ENCODE measurements around the gene CNTNAP2. TPM values are rescaled to one million over a fixed set of nuclear protein-coding genes. Genes with fewer than 3 reads are reported as not detected.

CNTNAP2 gene
- total and polyA plus RNA-seq, 9 of the 15 experiments (the other 6 are each of a cell fraction or from before 2014, with no cell fraction given) = 0.04 to 0.62 (median 0.09) TPM; not detected in 4

DNA sequence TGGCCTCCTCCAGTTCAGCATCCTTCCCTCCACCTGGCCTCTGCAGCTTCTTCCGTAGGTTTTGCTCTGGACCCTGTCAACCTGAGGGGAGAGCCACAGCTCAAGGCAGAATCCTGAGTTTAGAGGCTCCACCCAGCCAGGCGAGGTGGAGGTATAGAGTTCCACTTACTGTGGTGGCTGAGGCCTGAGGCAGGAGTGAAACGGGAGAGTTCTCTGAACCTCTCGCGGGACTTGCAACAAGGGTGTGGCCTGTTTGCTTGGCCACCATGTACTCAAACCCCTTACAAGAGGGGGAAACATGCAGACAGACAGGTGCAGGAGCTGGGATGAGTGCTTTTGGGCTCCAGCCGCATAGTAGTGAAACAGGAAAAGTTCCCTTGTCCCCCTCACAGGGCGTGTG is 2320.0 kb downstream of the CNTNAP2 start:
- no peak overlapping the region for H3K4me2 ChIP-seq (ENCODE audit: insufficient read depth, low read length)
- ChIA-PET CTCF (ENCODE audit: low intra/inter-chr PET ratio) (no interaction called here), POLR2A (no interaction called here)
- no peaks in the 10 kb centered on the region for H3K36me3 ChIP-seq (ENCODE audit: control insufficient read depth, insufficient read depth, low read length)
- no peaks in the 10 kb centered on the region for H3K79me2 ChIP-seq (ENCODE audit: control insufficient read depth, insufficient read depth, low read length)
- peak; percentile 78 for ATAC-seq
- peaks cover 8 to 26% of the 10 kb centered on the region in 2 experiments; a peak in 4 of 5 replicates for H3K27me3 ChIP-seq (ENCODE audit: control insufficient read depth in 2 of 2, insufficient read depth in 2 of 2, low read length in 2 of 2)
- no peaks in the 10 kb centered on the region for H3K9me1 ChIP-seq (ENCODE audit: control insufficient read depth, insufficient read depth, low read length)
- TF ChIP-seq HMG20B (CRISPR knock-in tag; IDR thresholded peaks at IDR 0.05) = no peak
- TF ChIP-seq CHD2 (IDR thresholded peaks at IDR 0.05; ENCODE audit: low read depth, low read length) = peak; percentile 41; the same call in 1 of the 2 replicates
- no peak for TF ChIP-seq ZNF121 (CRISPR knock-in tag; conservative IDR thresholded peaks at IDR 0.05)
- TF ChIP-seq, protein P1, sequence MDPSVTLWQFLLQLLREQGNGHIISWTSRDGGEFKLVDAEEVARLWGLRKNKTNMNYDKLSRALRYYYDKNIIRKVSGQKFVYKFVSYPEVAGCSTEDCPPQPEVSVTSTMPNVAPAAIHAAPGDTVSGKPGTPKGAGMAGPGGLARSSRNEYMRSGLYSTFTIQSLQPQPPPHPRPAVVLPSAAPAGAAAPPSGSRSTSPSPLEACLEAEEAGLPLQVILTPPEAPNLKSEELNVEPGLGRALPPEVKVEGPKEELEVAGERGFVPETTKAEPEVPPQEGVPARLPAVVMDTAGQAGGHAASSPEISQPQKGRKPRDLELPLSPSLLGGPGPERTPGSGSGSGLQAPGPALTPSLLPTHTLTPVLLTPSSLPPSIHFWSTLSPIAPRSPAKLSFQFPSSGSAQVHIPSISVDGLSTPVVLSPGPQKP (CRISPR knock-in tag; IDR thresholded peaks at IDR 0.05) = no peak
- TF ChIP-seq RFX7 (CRISPR knock-in tag; IDR thresholded peaks at IDR 0.05) = no peak
- TF ChIP-seq ZNF224 (CRISPR knock-in tag; IDR thresholded peaks at IDR 0.05) = no peak
- no peaks in the 10 kb centered on the region for H4K20me1 ChIP-seq (replicated peaks; ENCODE audit: control insufficient read depth, insufficient read depth, low read length)
- no peak overlapping the region for H3K27ac ChIP-seq (ENCODE audit: extremely low read depth, low read depth, low read length)
- intact Hi-C loops (cut with micrococcal nuclease) (no loop called here), in situ Hi-C loops (cut with MboI) (no loop called here)
- no peaks in the 10 kb centered on the region for H3K4me1 ChIP-seq (replicated peaks in 1 of 2; ENCODE audit: control insufficient read depth in 2 of 2, insufficient read depth in 2 of 2, low read length in 2 of 2)
- FAIRE-seq = no peak
- no TSS peak for BruUV-seq (replicated peaks)
- no peak overlapping the region for H3K9ac ChIP-seq (ENCODE audit: insufficient read depth in 1 of 2, low read depth in 2 of 2, low read length in 2 of 2)
- no peak for DNase-seq (ENCODE audit: extremely low read depth in 1 of 4, low spot score in 3 of 4)
- WGBS (ENCODE audit: insufficient coverage, low coverage, missing lambda C conversion rate) = 0% methylated on average over 7 of the region's 7 CpGs
- no peaks in the 10 kb centered on the region for H3K9me3 ChIP-seq (replicated peaks; ENCODE audit: control insufficient read depth, insufficient read depth, low read depth, low read length)
- no peak overlapping the region for H3K4me3 ChIP-seq
- H2AFZ ChIP-seq (ENCODE audit: low read depth, low read length) = no peak overlapping the region

DNA sequence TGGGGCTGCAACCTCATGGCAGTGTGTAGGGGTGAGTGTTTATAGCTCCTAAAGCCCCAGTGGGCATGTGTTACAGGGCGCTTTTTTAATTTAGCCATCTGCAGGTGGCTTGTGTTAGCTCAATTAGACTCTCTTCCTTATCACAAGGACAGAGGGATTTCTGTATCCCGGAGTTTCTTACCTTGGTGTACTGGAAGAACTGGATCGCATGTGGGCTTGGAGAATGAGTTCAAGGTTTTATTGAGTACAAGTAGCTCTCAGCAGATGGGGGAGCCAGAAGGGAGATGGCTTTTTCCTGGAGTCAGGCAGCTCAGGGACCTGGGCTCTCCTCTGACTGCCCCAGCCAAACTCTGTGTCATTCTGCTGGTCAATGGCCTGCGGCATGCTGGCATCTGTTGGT is 2320.4 kb downstream of the CNTNAP2 start:
- intact Hi-C loops (cut with micrococcal nuclease) (no loop called here), in situ Hi-C loops (cut with MboI) (no loop called here)
- no peak overlapping the region for H3K4me3 ChIP-seq
- H3K9me1 ChIP-seq (ENCODE audit: control insufficient read depth, insufficient read depth, low read length) = no peaks in the 10 kb centered on the region
- peaks cover 8 to 29% of the 10 kb centered on the region in 2 experiments; a peak in 4 of 5 replicates for H3K27me3 ChIP-seq (ENCODE audit: control insufficient read depth in 2 of 2, insufficient read depth in 2 of 2, low read length in 2 of 2)
- no peak overlapping the region for H3K4me2 ChIP-seq (ENCODE audit: insufficient read depth, low read length)
- H3K9me3 ChIP-seq (replicated peaks; ENCODE audit: control insufficient read depth, insufficient read depth, low read depth, low read length) = no peaks in the 10 kb centered on the region
- FAIRE-seq (no peak), ATAC-seq (no peak), DNase-seq (ENCODE audit: extremely low read depth in 1 of 4, low spot score in 3 of 4) (no peak)
- WGBS (ENCODE audit: insufficient coverage, low coverage, missing lambda C conversion rate) = under 1% methylated on average over 4 of the region's 4 CpGs
- ChIA-PET CTCF (ENCODE audit: low intra/inter-chr PET ratio) (no interaction called here), POLR2A (no interaction called here)
- H2AFZ ChIP-seq (ENCODE audit: low read depth, low read length) = no peak overlapping the region
- no peaks in the 10 kb centered on the region for H4K20me1 ChIP-seq (replicated peaks; ENCODE audit: control insufficient read depth, insufficient read depth, low read length)
- no peaks in the 10 kb centered on the region for H3K79me2 ChIP-seq (ENCODE audit: control insufficient read depth, insufficient read depth, low read length)
- H3K36me3 ChIP-seq (ENCODE audit: control insufficient read depth, insufficient read depth, low read length) = no peaks in the 10 kb centered on the region
- BruUV-seq (replicated peaks) = no TSS peak
- H3K9ac ChIP-seq (ENCODE audit: insufficient read depth in 1 of 2, low read depth in 2 of 2, low read length in 2 of 2) = no peak overlapping the region
- no peaks in the 10 kb centered on the region for H3K4me1 ChIP-seq (replicated peaks in 1 of 2; ENCODE audit: control insufficient read depth in 2 of 2, insufficient read depth in 2 of 2, low read length in 2 of 2)
- H3K27ac ChIP-seq (ENCODE audit: extremely low read depth, low read depth, low read length) = no peak overlapping the region
- TF ChIP-seq, protein P2, sequence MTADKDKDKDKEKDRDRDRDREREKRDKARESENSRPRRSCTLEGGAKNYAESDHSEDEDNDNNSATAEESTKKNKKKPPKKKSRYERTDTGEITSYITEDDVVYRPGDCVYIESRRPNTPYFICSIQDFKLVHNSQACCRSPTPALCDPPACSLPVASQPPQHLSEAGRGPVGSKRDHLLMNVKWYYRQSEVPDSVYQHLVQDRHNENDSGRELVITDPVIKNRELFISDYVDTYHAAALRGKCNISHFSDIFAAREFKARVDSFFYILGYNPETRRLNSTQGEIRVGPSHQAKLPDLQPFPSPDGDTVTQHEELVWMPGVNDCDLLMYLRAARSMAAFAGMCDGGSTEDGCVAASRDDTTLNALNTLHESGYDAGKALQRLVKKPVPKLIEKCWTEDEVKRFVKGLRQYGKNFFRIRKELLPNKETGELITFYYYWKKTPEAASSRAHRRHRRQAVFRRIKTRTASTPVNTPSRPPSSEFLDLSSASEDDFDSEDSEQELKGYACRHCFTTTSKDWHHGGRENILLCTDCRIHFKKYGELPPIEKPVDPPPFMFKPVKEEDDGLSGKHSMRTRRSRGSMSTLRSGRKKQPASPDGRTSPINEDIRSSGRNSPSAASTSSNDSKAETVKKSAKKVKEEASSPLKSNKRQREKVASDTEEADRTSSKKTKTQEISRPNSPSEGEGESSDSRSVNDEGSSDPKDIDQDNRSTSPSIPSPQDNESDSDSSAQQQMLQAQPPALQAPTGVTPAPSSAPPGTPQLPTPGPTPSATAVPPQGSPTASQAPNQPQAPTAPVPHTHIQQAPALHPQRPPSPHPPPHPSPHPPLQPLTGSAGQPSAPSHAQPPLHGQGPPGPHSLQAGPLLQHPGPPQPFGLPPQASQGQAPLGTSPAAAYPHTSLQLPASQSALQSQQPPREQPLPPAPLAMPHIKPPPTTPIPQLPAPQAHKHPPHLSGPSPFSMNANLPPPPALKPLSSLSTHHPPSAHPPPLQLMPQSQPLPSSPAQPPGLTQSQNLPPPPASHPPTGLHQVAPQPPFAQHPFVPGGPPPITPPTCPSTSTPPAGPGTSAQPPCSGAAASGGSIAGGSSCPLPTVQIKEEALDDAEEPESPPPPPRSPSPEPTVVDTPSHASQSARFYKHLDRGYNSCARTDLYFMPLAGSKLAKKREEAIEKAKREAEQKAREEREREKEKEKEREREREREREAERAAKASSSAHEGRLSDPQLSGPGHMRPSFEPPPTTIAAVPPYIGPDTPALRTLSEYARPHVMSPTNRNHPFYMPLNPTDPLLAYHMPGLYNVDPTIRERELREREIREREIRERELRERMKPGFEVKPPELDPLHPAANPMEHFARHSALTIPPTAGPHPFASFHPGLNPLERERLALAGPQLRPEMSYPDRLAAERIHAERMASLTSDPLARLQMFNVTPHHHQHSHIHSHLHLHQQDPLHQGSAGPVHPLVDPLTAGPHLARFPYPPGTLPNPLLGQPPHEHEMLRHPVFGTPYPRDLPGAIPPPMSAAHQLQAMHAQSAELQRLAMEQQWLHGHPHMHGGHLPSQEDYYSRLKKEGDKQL (CRISPR knock-in tag; IDR thresholded peaks at IDR 0.05; ENCODE audit: borderline replicate concordance) = no peak
- TF ChIP-seq, protein P3, sequence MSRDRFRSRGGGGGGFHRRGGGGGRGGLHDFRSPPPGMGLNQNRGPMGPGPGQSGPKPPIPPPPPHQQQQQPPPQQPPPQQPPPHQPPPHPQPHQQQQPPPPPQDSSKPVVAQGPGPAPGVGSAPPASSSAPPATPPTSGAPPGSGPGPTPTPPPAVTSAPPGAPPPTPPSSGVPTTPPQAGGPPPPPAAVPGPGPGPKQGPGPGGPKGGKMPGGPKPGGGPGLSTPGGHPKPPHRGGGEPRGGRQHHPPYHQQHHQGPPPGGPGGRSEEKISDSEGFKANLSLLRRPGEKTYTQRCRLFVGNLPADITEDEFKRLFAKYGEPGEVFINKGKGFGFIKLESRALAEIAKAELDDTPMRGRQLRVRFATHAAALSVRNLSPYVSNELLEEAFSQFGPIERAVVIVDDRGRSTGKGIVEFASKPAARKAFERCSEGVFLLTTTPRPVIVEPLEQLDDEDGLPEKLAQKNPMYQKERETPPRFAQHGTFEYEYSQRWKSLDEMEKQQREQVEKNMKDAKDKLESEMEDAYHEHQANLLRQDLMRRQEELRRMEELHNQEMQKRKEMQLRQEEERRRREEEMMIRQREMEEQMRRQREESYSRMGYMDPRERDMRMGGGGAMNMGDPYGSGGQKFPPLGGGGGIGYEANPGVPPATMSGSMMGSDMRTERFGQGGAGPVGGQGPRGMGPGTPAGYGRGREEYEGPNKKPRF (IDR thresholded peaks at IDR 0.05; ENCODE audit: low read depth, low read length) = no peak
